H9 (cell line): Measurements from ENCODE around the gene NFX1. TPM values are rescaled to one million over a fixed set of nuclear protein-coding genes. Genes with fewer than 3 reads are reported as not detected.
"Not testable (repeated sequence)": the region's sequence is repeated elsewhere in the genome, so short reads cannot be mapped to it uniquely, and the experiment has no call there.

Experiments
- DNase-seq: peaks from one replicate; pipeline ENCODE4 v3.0.0-alpha.2; 2017
- H2AFZ ChIP-seq: one replicate; pipeline ENCODE4 v1.6.1; 2013; ENCODE audit warnings: mild to moderate bottlenecking, low read length, control low read depth, moderate library complexity
- H2AK5ac ChIP-seq: 2 replicates; pipeline ENCODE4 v1.6.1; 2013; ENCODE audit warnings: low read length, control low read depth, mixed read lengths; ENCODE audit not compliant: insufficient read length
- H2BK120ac ChIP-seq: one replicate; pipeline ENCODE4 v1.6.1; 2013; ENCODE audit warnings: low read depth, mild to moderate bottlenecking, low read length, control low read depth, inconsistent platforms; ENCODE audit not compliant: poor library complexity, severe bottlenecking
- H2BK12ac ChIP-seq: 2 replicates; pipeline ENCODE4 v1.6.1; 2013; ENCODE audit warnings: low read length, control low read depth, mixed read lengths, low read depth; ENCODE audit not compliant: insufficient read length
- H2BK15ac ChIP-seq: 2 replicates; pipeline ENCODE4 v1.6.1; 2013; ENCODE audit warnings: low read depth, low read length, control low read depth
- H2BK20ac ChIP-seq: one replicate; pipeline ENCODE4 v1.6.1; 2013; ENCODE audit warnings: low read depth, mild to moderate bottlenecking, low read length, control low read depth, inconsistent platforms; ENCODE audit not compliant: poor library complexity, severe bottlenecking
- H2BK5ac ChIP-seq: 2 replicates; pipeline ENCODE4 v1.6.1; 2013; ENCODE audit warnings: low read length, control low read depth, mixed read lengths; ENCODE audit not compliant: insufficient read length
- H3K14ac ChIP-seq: 2 replicates; pipeline ENCODE4 v1.6.1; 2013; ENCODE audit warnings: low read length, control low read depth; ENCODE audit not compliant: insufficient read depth
- H3K18ac ChIP-seq: 2 replicates; pipeline ENCODE4 v1.6.1; 2013; ENCODE audit warnings: low read depth, mild to moderate bottlenecking, mixed read lengths, low read length, control low read depth; ENCODE audit not compliant: insufficient read length
- H3K23ac ChIP-seq: 2 replicates; pipeline ENCODE4 v1.6.1; 2013; ENCODE audit warnings: low read length, control low read depth, mixed read lengths, low read depth; ENCODE audit not compliant: insufficient read length
- H3K23me2 ChIP-seq: 2 replicates; pipeline ENCODE4 v1.6.1; 2013; ENCODE audit warnings: low read depth, mild to moderate bottlenecking, mixed read lengths, low read length, control low read depth; ENCODE audit not compliant: insufficient read length, poor library complexity, severe bottlenecking
- H3K27ac ChIP-seq: 2 replicates; pipeline ENCODE4 v1.5.1; 2013; ENCODE audit warnings: low read length, control low read depth, mixed read lengths, low read depth; ENCODE audit not compliant: insufficient read length
- H3K27me3 ChIP-seq: 2 replicates; pipeline ENCODE4 v1.6.1; 2013; ENCODE audit warnings: low read length, control low read depth, inconsistent platforms; ENCODE audit not compliant: insufficient read depth
- H3K4ac ChIP-seq: 2 replicates; pipeline ENCODE4 v1.6.1; 2013; ENCODE audit warnings: low read depth, mild to moderate bottlenecking, control low read depth, inconsistent platforms, low read length, moderate library complexity
- H3K4me1 ChIP-seq: 2 replicates; pipeline ENCODE4 v1.6.1; 2013; ENCODE audit warnings: low read length, control low read depth, inconsistent platforms; ENCODE audit not compliant: insufficient read depth
- H3K4me2 ChIP-seq: 2 replicates; pipeline ENCODE4 v1.6.1; 2013; ENCODE audit warnings: low read length, control low read depth, mixed read lengths; ENCODE audit not compliant: insufficient read length, insufficient read depth
- H3K56ac ChIP-seq: 2 replicates; pipeline ENCODE4 v1.6.1; 2013; ENCODE audit warnings: low read depth, mild to moderate bottlenecking, mixed read lengths, low read length, control low read depth; ENCODE audit not compliant: insufficient read length
- H3K79me1 ChIP-seq: 2 replicates; pipeline ENCODE4 v1.6.1; 2013; ENCODE audit warnings: low read depth, mild to moderate bottlenecking, moderate library complexity, low read length, control low read depth, inconsistent platforms; ENCODE audit not compliant: insufficient read depth, poor library complexity, severe bottlenecking
- H3K79me2 ChIP-seq: 2 replicates; pipeline ENCODE4 v1.6.1; 2013; ENCODE audit warnings: low read length, control low read depth, inconsistent platforms; ENCODE audit not compliant: insufficient read depth
- H3K9ac ChIP-seq: 2 replicates; pipeline ENCODE4 v1.6.1; 2013; ENCODE audit warnings: low read length, control low read depth, mixed read lengths; ENCODE audit not compliant: insufficient read length; ENCODE audit errors: extremely low read depth
- H3K9me3 ChIP-seq: one replicate; pipeline ENCODE4 v1.6.1; 2013; ENCODE audit warnings: low read depth, low read length, inconsistent platforms; ENCODE audit not compliant: control insufficient read depth
- H3T11ph ChIP-seq: one replicate; pipeline ENCODE4 v1.6.1; 2013; ENCODE audit warnings: mild to moderate bottlenecking, low read length, control low read depth, inconsistent platforms
- H4K20me1 ChIP-seq: one replicate; pipeline ENCODE4 v1.6.1; 2013; ENCODE audit not compliant: control insufficient read depth, insufficient read length, insufficient read depth
- H4K5ac ChIP-seq: 2 replicates; pipeline ENCODE4 v1.6.1; 2013; ENCODE audit warnings: low read depth, mild to moderate bottlenecking, mixed read lengths, low read length, control low read depth; ENCODE audit not compliant: insufficient read length
- H4K8ac ChIP-seq: replicated peaks from 2 replicates; pipeline ENCODE4 v1.6.1; 2013; ENCODE audit warnings: low read length, control low read depth, mixed read lengths, low read depth; ENCODE audit not compliant: insufficient read length
- H4K91ac ChIP-seq: 2 replicates; pipeline ENCODE4 v1.6.1; 2013; ENCODE audit warnings: low read depth, mild to moderate bottlenecking, moderate library complexity, mixed read lengths, low read length, control low read depth; ENCODE audit not compliant: insufficient read length
- H3K27ac Mint-ChIP-seq, 3 experiments: 2 replicates in 2 of 3; 3 replicates in 1 of 3; pipeline ENCODE4 v1.8.0; 2020 to 2021; ENCODE audit warnings: mixed read lengths in 3 of 3, mild to moderate bottlenecking in 1 of 3, moderate library complexity in 1 of 3
- H3K27me3 Mint-ChIP-seq: 2 replicates; pipeline ENCODE4 v1.8.0; 2021; ENCODE audit warnings: low read depth, mild to moderate bottlenecking, moderate library complexity, mixed read lengths
- H3K36me3 Mint-ChIP-seq, 3 experiments: 2 replicates in 2 of 3; 3 replicates in 1 of 3; pipeline ENCODE4 v1.8.0; 2020 to 2021; ENCODE audit warnings: low read depth in 3 of 3, mixed read lengths in 3 of 3; ENCODE audit not compliant: insufficient read depth in 1 of 3
- H3K4me1 Mint-ChIP-seq, 2 experiments: 2 replicates each; pipeline ENCODE4 v1.8.0; 2020; ENCODE audit warnings: mixed read lengths in 2 of 2
- H3K4me3 Mint-ChIP-seq, 2 experiments: 2 replicates in 1 of 2; 3 replicates in 1 of 2; pipeline ENCODE4 v1.8.0; 2020 to 2021; ENCODE audit warnings: mild to moderate bottlenecking in 2 of 2, mixed read lengths in 2 of 2, moderate library complexity in 1 of 2
- H3K9me3 Mint-ChIP-seq, 2 experiments: 2 replicates in 1 of 2; 3 replicates in 1 of 2; pipeline ENCODE4 v1.8.0; 2020; ENCODE audit warnings: mild to moderate bottlenecking in 2 of 2, mixed read lengths in 2 of 2, moderate library complexity in 1 of 2
- CTCF ChIP-seq: fragments of 200-600 bp; sonication (generic); conservative IDR thresholded peaks from 3 replicates; pipeline ENCODE4 v1.8.0; 2021; ENCODE audit warnings: antibody characterized with exemption, mild to moderate bottlenecking
- WGBS: extraction: QIAGEN DNeasy Blood & Tissue Kit; methylation state at CpG from one replicate; pipeline ENCODE4 v1.1.7; 2013; ENCODE audit warnings: missing lambda C conversion rate, low lambda C conversion rate, mixed read lengths; ENCODE audit not compliant: insufficient read length; ENCODE audit errors: extremely low coverage; 5-methylcytosine and 5-hydroxymethylcytosine counted together
- total RNA-seq: library from RNA; stranded (reverse); gene quantifications from 2 replicates; pipeline ENCODE4 v1.2.1, GENCODE V29; 2021

Gene NFX1
- total RNA-seq, 1 experiment from 2014 or later: 35.1 TPM

- Histone ChIP-seq H4K8ac (no peak overlapping the region), H3K4me1 (no peaks in the 10 kb centered on the region; the same call in 1 of the 2 replicates), H2BK12ac (no peak overlapping the region), H3K56ac (no peak overlapping the region), H4K91ac (no peak overlapping the region), H3K79me1 (no peaks in the 10 kb centered on the region), H2AK5ac (no peak overlapping the region), H3K79me2 (no peaks in the 10 kb centered on the region), H4K20me1 (no peaks in the 10 kb centered on the region), H3K23me2 (no peaks in the 10 kb centered on the region), H2BK5ac (no peak overlapping the region), H2BK20ac (no peak overlapping the region), H3K9ac (no peak overlapping the region), H2BK120ac (no peak overlapping the region), H4K5ac (no peak overlapping the region), H3K18ac (no peak overlapping the region), H3T11ph (no peak overlapping the region), H2AFZ (no peak overlapping the region), H3K27ac (no peak overlapping the region), H3K4ac (no peak overlapping the region), H3K27me3 (no peaks in the 10 kb centered on the region), H3K14ac (no peak overlapping the region), H3K9me3 (no peaks in the 10 kb centered on the region), H2BK15ac (no peak overlapping the region), H3K23ac (no peak overlapping the region), H3K4me2 (no peak overlapping the region)
- H3K9me3 Mint-ChIP-seq: no peaks in the 10 kb centered on the region; a peak in 1 of 5 replicates
- peaks cover 7% of the 10 kb centered on the region for H3K27me3 Mint-ChIP-seq
- WGBS: no CpG with 5 or more reads among the region's 15 CpGs
- DNase-seq: no peak
- no peak for TF ChIP-seq CTCF
- H3K4me1 Mint-ChIP-seq: peaks cover 21 to 35% of the 10 kb centered on the region in 2 experiments
- no peak overlapping the region; a peak in 1 of 5 replicates for H3K4me3 Mint-ChIP-seq
- peak overlapping the region in 2 of 3 experiments; percentile 42 to 50; a peak in 2 of 7 replicates for H3K27ac Mint-ChIP-seq
- no peaks in the 10 kb centered on the region for H3K36me3 Mint-ChIP-seq
Measured at GRCh38 chr9:33388110-33388994, 98.0 kb downstream of the NFX1 start.

- H3K9me3 ChIP-seq, H2BK20ac ChIP-seq, H2BK5ac ChIP-seq, H3K14ac ChIP-seq, H3T11ph ChIP-seq, H3K56ac ChIP-seq, H4K91ac ChIP-seq, H3K27me3 ChIP-seq, H3K27ac ChIP-seq, H3K9me3 Mint-ChIP-seq, H2AFZ ChIP-seq, H4K20me1 ChIP-seq, H4K5ac ChIP-seq, H4K8ac ChIP-seq, H3K79me1 ChIP-seq, H3K4me1 ChIP-seq, H2BK15ac ChIP-seq, H3K4me3 Mint-ChIP-seq, H3K79me2 ChIP-seq, H3K36me3 Mint-ChIP-seq, H2BK12ac ChIP-seq, H2BK120ac ChIP-seq, H3K18ac ChIP-seq, H3K4ac ChIP-seq, H3K23me2 ChIP-seq, H3K4me2 ChIP-seq, H3K9ac ChIP-seq, H3K23ac ChIP-seq, H2AK5ac ChIP-seq: not testable (repeated sequence)
- WGBS: no CpG with 5 or more reads among the region's 9 CpGs
- H3K27me3 Mint-ChIP-seq: peaks cover 11% of the 10 kb centered on the region
- peak; percentile 62 for DNase-seq
- peak overlapping the region in 2 of 3 experiments; percentile 31 to 80; a peak in 2 of 7 replicates for H3K27ac Mint-ChIP-seq
- peaks cover 17 to 35% of the 10 kb centered on the region in 2 experiments for H3K4me1 Mint-ChIP-seq
Measured at GRCh38 chr9:33391111-33391771, 100.9 kb downstream of the NFX1 start.
